Kidney (tissue), 14 donors: ENCODE results near the gene SSR4. TPM values are rescaled to one million over a fixed set of nuclear protein-coding genes. Genes with fewer than 3 reads are reported as not detected.

Experiments used
- DNase-seq, 5 donors: peaks; one replicate each; pipeline ENCODE4 v3.0.0-alpha.2; 2013 to 2020
- FAIRE-seq: peaks from 2 replicates; lab custom pipeline; 2012; peaks lifted over from hg19 to GRCh38; lab: Jason Lieb, UNC
- H3K27ac ChIP-seq, 2 donors: one replicate each; pipeline ENCODE4 v1.7.0; 2013; ENCODE audit warnings: low read depth in 2 of 2, low read length in 2 of 2, inconsistent platforms in 1 of 2
- H3K27me3 ChIP-seq: one replicate; pipeline ENCODE4 v1.7.1; 2013; ENCODE audit warnings: low read length, inconsistent platforms; ENCODE audit not compliant: control insufficient read depth, insufficient read depth
- H3K36me3 ChIP-seq, 3 donors: one replicate each; pipeline versions ENCODE4 v1.7.0 to v1.7.1; 2013; ENCODE audit warnings: low read length in 3 of 3, control low read depth in 1 of 3, inconsistent platforms in 1 of 3; ENCODE audit not compliant: insufficient read depth in 3 of 3, control insufficient read depth in 2 of 3
- H3K4me1 ChIP-seq, 3 donors: one replicate each; pipeline versions ENCODE4 v1.7.0 to v1.7.1; 2013; ENCODE audit warnings: low read length in 3 of 3, inconsistent platforms in 1 of 3, low read depth in 1 of 3; ENCODE audit not compliant: control insufficient read depth in 2 of 3, insufficient read depth in 2 of 3
- H3K4me3 ChIP-seq, 3 donors: one replicate each; pipeline versions ENCODE4 v1.7.0 to v1.8.1; 2013; ENCODE audit warnings: low read length in 3 of 3, control low read depth in 1 of 3, inconsistent platforms in 1 of 3
- H3K9ac ChIP-seq, 3 donors: one replicate each; pipeline versions ENCODE4 v1.7.0 to v1.7.1; 2013; ENCODE audit warnings: low read length in 3 of 3, control low read depth in 1 of 3, inconsistent platforms in 1 of 3
- H3K9me3 ChIP-seq, 3 donors: one replicate each; pipeline versions ENCODE4 v1.7.0 to v1.7.1; 2013; ENCODE audit warnings: low read length in 3 of 3, control low read depth in 1 of 3, inconsistent platforms in 1 of 3; ENCODE audit not compliant: control insufficient read depth in 2 of 3, insufficient read depth in 1 of 3
- intact Hi-C: fragments of 100-400 bp; cut with DNase I; formaldehyde crosslinking; loops from one replicate; pipeline ENCODE4 v1.11.1; 2022
- polyA plus RNA-seq: library from polyadenylated mRNA; stranded (reverse); fragments of 350-450 nt; fragmentation: Illumina TruSeq; extraction: RNeasy Lipid Tissue Mini Kit (QIAGEN cat#74804); gene quantifications from one replicate; pipeline ENCODE4 v1.2.3, GENCODE V29; 2014; ENCODE audit warnings: low read depth, low replicate concordance; ENCODE audit not compliant: insufficient read depth
- total RNA-seq: library from RNA; stranded (reverse); fragmentation: NEBNext Ultra II Directional; extraction: Animal tissue kit (Norgen Biotek cat#: 25700); gene quantifications from one replicate; pipeline ENCODE4 v1.2.1, GENCODE V29; 2021
- TF ChIP-seq, protein P1 (sequence below): IDR thresholded peaks from 3 replicates; pipeline ENCODE4 v1.5.1; 2012; ENCODE audit warnings: mild to moderate bottlenecking, moderate library complexity, borderline replicate concordance; ENCODE audit not compliant: insufficient read depth; ENCODE audit errors: extremely low read depth
- donor health status: control.
- donor health status: control.
- donor health status: control.
- donor health status: control.
- donor health status: control.
- donor health status: DM: yes; HTN: yes; CAD: no.
- donor health status: Normal renal cell carcinoma (clear cell type).

SSR4 gene
- total and polyA plus RNA-seq, 2 donors from 2014 or later, result 226 to 473 TPM

DNA sequence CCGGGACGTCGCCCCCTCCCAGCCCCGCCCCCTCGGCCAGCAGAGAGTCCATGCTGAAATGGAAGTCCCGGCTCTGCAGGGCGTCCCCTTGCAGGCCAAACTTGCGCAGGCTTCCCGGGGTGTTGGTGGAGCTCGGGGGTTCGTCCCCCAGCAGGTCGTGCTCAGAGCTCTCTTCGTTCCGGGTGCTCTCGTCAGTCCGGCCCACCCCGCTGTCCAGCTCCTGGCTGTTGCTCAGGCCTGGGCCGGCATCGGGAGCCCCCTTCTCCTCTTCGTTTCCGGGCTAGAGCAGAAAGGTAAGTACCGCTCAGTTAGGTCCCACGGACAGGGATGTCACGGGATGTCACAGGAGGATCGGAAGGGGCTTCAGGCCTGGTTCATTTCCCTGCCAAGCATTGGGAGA lies 10.2 kb downstream of the SSR4 start:
- H3K4me1 ChIP-seq, result no peaks in the 10 kb centered on the region
- H3K36me3 ChIP-seq, result no peaks in the 10 kb centered on the region
- DNase-seq (no peak), FAIRE-seq (no peak)
- H3K9me3 ChIP-seq, result no peaks in the 10 kb centered on the region
- no peak overlapping the region for H3K27ac ChIP-seq
- no peak overlapping the region for H3K9ac ChIP-seq
- TF ChIP-seq, protein P1, sequence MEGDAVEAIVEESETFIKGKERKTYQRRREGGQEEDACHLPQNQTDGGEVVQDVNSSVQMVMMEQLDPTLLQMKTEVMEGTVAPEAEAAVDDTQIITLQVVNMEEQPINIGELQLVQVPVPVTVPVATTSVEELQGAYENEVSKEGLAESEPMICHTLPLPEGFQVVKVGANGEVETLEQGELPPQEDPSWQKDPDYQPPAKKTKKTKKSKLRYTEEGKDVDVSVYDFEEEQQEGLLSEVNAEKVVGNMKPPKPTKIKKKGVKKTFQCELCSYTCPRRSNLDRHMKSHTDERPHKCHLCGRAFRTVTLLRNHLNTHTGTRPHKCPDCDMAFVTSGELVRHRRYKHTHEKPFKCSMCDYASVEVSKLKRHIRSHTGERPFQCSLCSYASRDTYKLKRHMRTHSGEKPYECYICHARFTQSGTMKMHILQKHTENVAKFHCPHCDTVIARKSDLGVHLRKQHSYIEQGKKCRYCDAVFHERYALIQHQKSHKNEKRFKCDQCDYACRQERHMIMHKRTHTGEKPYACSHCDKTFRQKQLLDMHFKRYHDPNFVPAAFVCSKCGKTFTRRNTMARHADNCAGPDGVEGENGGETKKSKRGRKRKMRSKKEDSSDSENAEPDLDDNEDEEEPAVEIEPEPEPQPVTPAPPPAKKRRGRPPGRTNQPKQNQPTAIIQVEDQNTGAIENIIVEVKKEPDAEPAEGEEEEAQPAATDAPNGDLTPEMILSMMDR, result no peak
- H3K27me3 ChIP-seq, result no peaks in the 10 kb centered on the region
- intact Hi-C loops, result no loop called here
- no peak overlapping the region for H3K4me3 ChIP-seq

- no peaks in the 10 kb centered on the region for H3K36me3 ChIP-seq
- H3K4me1 ChIP-seq, result no peaks in the 10 kb centered on the region
- no peak overlapping the region for H3K9ac ChIP-seq
- H3K27me3 ChIP-seq, result no peaks in the 10 kb centered on the region
- H3K4me3 ChIP-seq, result no peak overlapping the region
- intact Hi-C loops, result no loop called here
- FAIRE-seq, result no peak
- no peaks in the 10 kb centered on the region for H3K9me3 ChIP-seq
- no peak for DNase-seq
- TF ChIP-seq, protein P1, result no peak
- H3K27ac ChIP-seq, result no peak overlapping the region
These were observed 11.0 kb downstream of the SSR4 start for GRCh38 chrX:153805436-153805835.

- H3K9me3 ChIP-seq, result no peaks in the 10 kb centered on the region
- no peaks in the 10 kb centered on the region for H3K4me1 ChIP-seq
- intact Hi-C loops, result no loop called here
- H3K4me3 ChIP-seq, result no peak overlapping the region
- H3K9ac ChIP-seq, result no peak overlapping the region
- no peaks in the 10 kb centered on the region for H3K27me3 ChIP-seq
- DNase-seq, result no peak
- TF ChIP-seq, protein P1, result no peak
- FAIRE-seq, result no peak
- no peaks in the 10 kb centered on the region for H3K36me3 ChIP-seq
- H3K27ac ChIP-seq, result no peak overlapping the region
These were observed 12.6 kb downstream of the SSR4 start for GRCh38 chrX:153806999-153807575.

- no peak overlapping the region for H3K27ac ChIP-seq
- H3K27me3 ChIP-seq, result no peaks in the 10 kb centered on the region
- no peaks in the 10 kb centered on the region for H3K36me3 ChIP-seq
- H3K4me1 ChIP-seq, result no peaks in the 10 kb centered on the region
- intact Hi-C loops, result no loop called here
- TF ChIP-seq, protein P1, result no peak
- no peak overlapping the region for H3K4me3 ChIP-seq
- FAIRE-seq (no peak), DNase-seq (no peak)
- no peaks in the 10 kb centered on the region for H3K9me3 ChIP-seq
- H3K9ac ChIP-seq, result no peak overlapping the region
These were observed 13.5 kb downstream of the SSR4 start for GRCh38 chrX:153807976-153808375.
